Brain microvascular endothelial cell (primary cell): ENCODE measurements around the gene POR.
A peak's percentile ranks its signal among the peaks of the same experiment; 100 is the strongest.

Experiments
- DNase-seq: peaks from one replicate; pipeline ENCODE4 v3.0.0-alpha.2; 2020
- H3K27ac ChIP-seq: fragments of 250-450 bp; sonication (Bioruptor Pico); 2 replicates; pipeline ENCODE4 v1.5.1; 2020; ENCODE audit warnings: mild to moderate bottlenecking, moderate library complexity
- H3K27me3 ChIP-seq: fragments of 250-450 bp; sonication (Bioruptor Pico); replicated peaks from 2 replicates; pipeline ENCODE4 v1.5.1; 2020; ENCODE audit warnings: mild to moderate bottlenecking
- H3K36me3 ChIP-seq: fragments of 250-450 bp; sonication (Bioruptor Pico); replicated peaks from 2 replicates; pipeline ENCODE4 v1.5.1; 2020; ENCODE audit warnings: mild to moderate bottlenecking
- H3K4me3 ChIP-seq: 2 replicates; pipeline ENCODE4 v1.5.1; 2011; ENCODE audit warnings: low read depth, mild to moderate bottlenecking, control low read depth, low read length, moderate library complexity
- in situ Hi-C: cut with HindIII; loops from 2 replicates; pipeline ENCODE4 v1.10.0; 2017; ENCODE audit warnings: low sequenced_read_pairs, low pct_ligation_motif_present
- TF ChIP-seq, protein P1 (sequence below): IDR thresholded peaks from 2 replicates; pipeline ENCODE4 v1.5.1; 2011; ENCODE audit warnings: low read depth, mild to moderate bottlenecking, moderate library complexity, low read length, control low read depth, inconsistent platforms; ENCODE audit errors: missing control alignments

The POR gene

DNA sequence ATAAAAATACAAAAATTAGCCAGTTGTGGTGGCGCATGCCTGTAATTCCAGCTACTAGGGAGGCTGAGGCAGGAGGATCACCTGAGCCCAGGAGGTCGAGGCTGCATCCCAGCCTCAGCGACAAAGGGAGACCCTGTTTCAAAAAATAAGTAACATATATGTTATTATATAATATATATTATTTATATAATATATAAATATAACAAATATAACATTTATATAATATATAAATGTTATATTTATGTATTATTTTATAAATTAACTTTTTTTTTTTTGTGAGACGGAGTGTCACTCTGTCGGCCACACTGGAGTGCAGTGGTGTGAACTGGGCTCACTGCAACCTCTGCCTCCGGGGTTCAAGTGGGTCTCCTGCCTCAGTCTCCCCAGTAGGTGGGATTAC lies 1.5 kb upstream of the POR start:
- Histone ChIP-seq H3K27me3 (no peaks in the 10 kb centered on the region), H3K27ac (no peak overlapping the region), H3K36me3 (no peaks in the 10 kb centered on the region), H3K4me3 (no peak overlapping the region)
- TF ChIP-seq, protein P1, sequence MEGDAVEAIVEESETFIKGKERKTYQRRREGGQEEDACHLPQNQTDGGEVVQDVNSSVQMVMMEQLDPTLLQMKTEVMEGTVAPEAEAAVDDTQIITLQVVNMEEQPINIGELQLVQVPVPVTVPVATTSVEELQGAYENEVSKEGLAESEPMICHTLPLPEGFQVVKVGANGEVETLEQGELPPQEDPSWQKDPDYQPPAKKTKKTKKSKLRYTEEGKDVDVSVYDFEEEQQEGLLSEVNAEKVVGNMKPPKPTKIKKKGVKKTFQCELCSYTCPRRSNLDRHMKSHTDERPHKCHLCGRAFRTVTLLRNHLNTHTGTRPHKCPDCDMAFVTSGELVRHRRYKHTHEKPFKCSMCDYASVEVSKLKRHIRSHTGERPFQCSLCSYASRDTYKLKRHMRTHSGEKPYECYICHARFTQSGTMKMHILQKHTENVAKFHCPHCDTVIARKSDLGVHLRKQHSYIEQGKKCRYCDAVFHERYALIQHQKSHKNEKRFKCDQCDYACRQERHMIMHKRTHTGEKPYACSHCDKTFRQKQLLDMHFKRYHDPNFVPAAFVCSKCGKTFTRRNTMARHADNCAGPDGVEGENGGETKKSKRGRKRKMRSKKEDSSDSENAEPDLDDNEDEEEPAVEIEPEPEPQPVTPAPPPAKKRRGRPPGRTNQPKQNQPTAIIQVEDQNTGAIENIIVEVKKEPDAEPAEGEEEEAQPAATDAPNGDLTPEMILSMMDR = no peak
- in situ Hi-C loops = no loop called here
- no peak for DNase-seq

DNA sequence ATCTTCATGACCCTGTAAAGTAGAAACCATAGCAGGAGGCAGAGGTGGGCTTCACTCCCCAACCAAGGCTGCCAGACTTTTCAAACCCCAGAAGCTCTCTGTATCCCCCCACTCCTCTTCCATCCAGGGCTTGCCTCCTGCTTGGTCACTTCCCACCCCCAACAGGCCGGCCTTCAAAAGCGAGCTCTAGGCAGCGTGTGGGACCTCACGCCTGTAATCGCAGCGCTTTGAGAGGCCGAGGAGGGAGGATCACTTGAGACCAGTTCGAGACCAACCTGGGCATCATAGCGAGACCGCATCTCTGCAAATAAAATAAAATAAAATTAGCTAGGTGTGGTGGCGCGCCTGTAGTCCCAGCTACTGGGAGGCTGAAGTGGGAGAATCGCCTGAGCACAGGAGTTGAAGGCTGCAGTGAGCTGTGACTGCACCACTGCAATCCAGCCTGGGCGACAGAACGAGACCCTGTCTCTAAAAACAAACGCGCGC lies 743 bp upstream of the POR start:
- in situ Hi-C loops = no loop called here
- TF ChIP-seq, protein P1 = no peak
- DNase-seq = no peak
- Histone ChIP-seq H3K36me3 (no peaks in the 10 kb centered on the region), H3K27me3 (no peaks in the 10 kb centered on the region), H3K4me3 (peak overlapping the region; percentile 87), H3K27ac (peak overlapping the region; percentile 24)

DNA sequence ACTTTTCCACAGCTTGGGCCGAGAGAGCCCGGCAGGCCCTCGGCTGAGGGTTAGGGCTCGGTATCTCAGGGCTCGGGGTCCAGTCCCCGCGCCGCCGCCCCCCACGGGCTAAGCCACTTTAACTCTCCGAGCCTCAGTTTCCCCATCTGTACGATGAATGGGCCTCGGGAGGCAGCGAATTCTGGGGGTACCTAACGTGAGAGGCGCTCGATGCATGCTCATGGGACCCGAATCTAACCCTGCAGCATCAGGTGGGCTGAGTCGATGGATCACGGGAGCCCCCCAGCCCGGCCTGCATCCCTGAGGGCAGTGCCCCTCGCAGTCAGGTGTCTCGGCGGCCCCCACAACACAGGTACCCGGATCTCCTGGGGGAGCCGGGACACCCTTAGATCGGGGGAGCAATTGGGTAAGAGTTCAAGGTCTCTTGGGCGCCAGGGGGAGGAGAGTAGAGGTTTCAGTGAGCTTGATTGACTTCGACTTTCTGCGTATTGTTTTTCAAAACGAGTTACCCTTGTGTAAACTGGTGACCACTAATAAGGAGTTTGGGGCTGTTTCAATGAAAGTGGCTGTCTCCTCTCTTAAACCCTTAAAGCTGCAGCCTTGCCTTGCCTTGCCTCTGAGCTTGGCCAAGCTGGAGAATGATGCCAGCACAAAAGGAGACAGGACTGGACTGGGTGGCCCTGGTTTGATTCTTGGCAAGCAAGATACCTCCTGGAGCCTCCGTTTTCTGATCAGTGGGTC lies 631 bp downstream of the POR start:
- Histone ChIP-seq H3K27me3 (no peaks in the 10 kb centered on the region), H3K36me3 (no peaks in the 10 kb centered on the region), H3K4me3 (peak overlapping the region; percentile 87), H3K27ac (peak overlapping the region; percentile 37)
- no peak for DNase-seq
- TF ChIP-seq, protein P1 = peak; percentile 5
- in situ Hi-C loops = no loop called here

DNA sequence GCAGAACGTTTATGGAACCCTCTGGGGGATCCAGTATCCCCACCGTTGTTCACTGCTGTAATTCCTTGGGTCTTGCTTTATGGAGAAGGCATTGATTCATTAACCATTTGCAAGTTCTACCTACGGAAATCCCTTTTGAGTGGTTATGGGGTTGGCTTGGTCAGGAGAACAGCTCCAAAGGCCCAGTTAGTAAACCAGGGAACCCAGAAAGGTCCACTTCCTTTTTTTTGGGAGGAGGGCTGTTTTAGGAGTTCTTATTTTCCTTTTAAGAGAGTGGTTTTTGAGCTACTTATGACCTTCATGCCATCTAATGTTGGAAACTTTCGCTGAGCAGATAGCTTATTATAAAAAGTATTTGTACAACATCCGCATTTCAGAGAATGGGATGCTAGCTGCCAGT lies 1.3 kb downstream of the POR start:
- TF ChIP-seq, protein P1 = no peak
- Histone ChIP-seq H3K27me3 (no peaks in the 10 kb centered on the region), H3K4me3 (peak overlapping the region; percentile 87), H3K27ac (no peak overlapping the region), H3K36me3 (no peaks in the 10 kb centered on the region)
- DNase-seq = no peak
- in situ Hi-C loops = no loop called here

DNA sequence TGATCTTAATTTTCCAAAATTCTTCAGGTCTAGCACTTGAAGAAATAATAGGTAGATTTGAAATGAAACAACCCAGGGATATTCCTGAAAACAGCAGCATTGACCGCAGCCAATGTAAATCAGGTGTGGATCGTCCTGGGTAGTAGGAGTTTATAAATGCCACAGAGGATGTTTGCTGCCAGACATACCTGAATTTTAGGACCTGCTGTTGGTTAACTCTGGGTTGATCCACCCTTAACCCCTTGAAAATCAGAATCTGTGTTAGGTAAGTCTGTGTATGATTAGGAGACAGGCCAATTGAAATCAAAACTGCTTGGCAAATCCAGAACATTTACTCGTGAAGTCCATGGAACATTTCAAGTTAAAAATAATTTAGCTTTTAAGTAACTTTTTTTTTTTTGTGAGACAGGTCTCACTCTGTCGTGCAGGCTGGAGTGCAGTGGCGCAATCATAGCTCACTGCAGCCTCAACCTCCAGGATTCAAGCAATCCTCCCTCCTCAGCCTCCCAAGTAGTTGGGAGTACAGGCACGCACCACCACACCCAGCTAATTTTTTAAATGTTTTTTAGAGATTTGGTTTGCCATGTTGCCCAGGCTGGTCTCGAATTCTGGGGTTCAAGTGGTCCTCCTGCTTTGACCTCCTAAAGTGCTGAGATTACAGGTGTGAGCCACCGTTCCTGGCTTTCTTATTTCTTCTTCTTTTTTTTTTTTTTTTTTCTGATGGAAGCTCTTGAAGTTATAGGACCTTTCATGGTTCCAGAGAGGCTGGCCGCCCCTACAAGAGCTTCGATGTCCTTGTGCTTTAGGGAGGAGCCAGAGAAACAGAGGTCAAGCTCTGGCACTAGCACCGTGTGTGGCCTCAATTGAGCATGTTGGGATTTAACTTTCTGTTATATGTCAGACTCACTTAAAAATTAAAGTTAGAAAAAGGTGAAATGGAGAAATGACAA lies 2.0 kb downstream of the POR start:
- H3K36me3 ChIP-seq = no peaks in the 10 kb centered on the region
- TF ChIP-seq, protein P1 = no peak
- no peak overlapping the region for H3K4me3 ChIP-seq
- DNase-seq = no peak
- no peaks in the 10 kb centered on the region for H3K27me3 ChIP-seq
- in situ Hi-C loops = no loop called here
- H3K27ac ChIP-seq = no peak overlapping the region
